SK-N-MC (cell line): Measurements from ENCODE around the gene EPB41L4B.

Source experiments
- DNase-seq: peaks from one replicate; pipeline ENCODE4 v3.0.0-alpha.2; 2011; ENCODE audit warnings: low read depth, low spot score
- H3K27ac ChIP-seq: fragments of 200-600 bp; sonication (generic); 2 replicates; pipeline ENCODE4 v1.5.1; 2016; ENCODE audit warnings: mixed run types
- H3K36me3 ChIP-seq: fragments of 200-600 bp; sonication (generic); 2 replicates; pipeline ENCODE4 v1.6.1; 2017; ENCODE audit warnings: antibody characterized with exemption, low read length, mixed read lengths; ENCODE audit not compliant: insufficient read depth
- H3K4me3 ChIP-seq: fragments of 200-600 bp; sonication (generic); 2 replicates; pipeline ENCODE4 v1.5.1; 2016
- H3K9ac ChIP-seq: fragments of 200-600 bp; sonication (generic); 2 replicates; pipeline ENCODE4 v1.8.0; 2017; ENCODE audit warnings: mixed run types, mixed read lengths; ENCODE audit not compliant: insufficient read length
- H3K9me3 ChIP-seq: fragments of 200-600 bp; sonication (generic); 2 replicates; pipeline ENCODE4 v1.6.1; 2017; ENCODE audit warnings: low read depth, mild to moderate bottlenecking, antibody characterized with exemption, low read length, moderate library complexity, mixed read lengths
- EZH2 ChIP-seq: fragments of 200-600 bp; sonication (generic); IDR thresholded peaks from one replicate; pipeline ENCODE4 v1.6.1; 2017; ENCODE audit warnings: antibody characterized with exemption
- FOXP2 ChIP-seq: optimal IDR thresholded peaks from 2 replicates; pipeline ENCODE3; 2011; ENCODE audit warnings: mild to moderate bottlenecking, moderate library complexity; ENCODE audit not compliant: insufficient read depth; ENCODE audit errors: extremely low read length, control extremely low read depth
- POLR2AphosphoS5 ChIP-seq: IDR thresholded peaks from 2 replicates; pipeline ENCODE4 v1.6.1; 2012; ENCODE audit warnings: mild to moderate bottlenecking, low read depth, low read length, borderline replicate concordance

EPB41L4B gene

GRCh38 chr9:109270971-109271925, 49.6 kb downstream of the EPB41L4B start:
- H3K9ac ChIP-seq = no peak overlapping the region
- H3K27ac ChIP-seq = no peak overlapping the region
- no peak for DNase-seq
- no peak overlapping the region for H3K4me3 ChIP-seq
- TF ChIP-seq FOXP2 (no peak), POLR2AphosphoS5 (no peak), EZH2 (no peak)
- H3K9me3 ChIP-seq = no peaks in the 10 kb centered on the region
- H3K36me3 ChIP-seq = no peaks in the 10 kb centered on the region

- H3K36me3 ChIP-seq = no peaks in the 10 kb centered on the region
- no peak overlapping the region for H3K4me3 ChIP-seq
- no peak overlapping the region for H3K27ac ChIP-seq
- no peaks in the 10 kb centered on the region for H3K9me3 ChIP-seq
- TF ChIP-seq EZH2 (no peak), POLR2AphosphoS5 (no peak), FOXP2 (no peak)
- DNase-seq = no peak
- H3K9ac ChIP-seq = no peak overlapping the region
These were observed 50.4 kb downstream of the EPB41L4B start for GRCh38 chr9:109270441-109270840.

- no peak for DNase-seq
These were observed 51.0 kb downstream of the EPB41L4B start for GRCh38 chr9:109269839-109270238.

GRCh38 chr9:109269081-109269480, 51.8 kb downstream of the EPB41L4B start:
- TF ChIP-seq EZH2 (no peak), POLR2AphosphoS5 (no peak), FOXP2 (no peak)
- H3K27ac ChIP-seq = no peak overlapping the region
- H3K36me3 ChIP-seq = no peaks in the 10 kb centered on the region
- DNase-seq = no peak
- H3K4me3 ChIP-seq = no peak overlapping the region
- no peaks in the 10 kb centered on the region for H3K9me3 ChIP-seq
- H3K9ac ChIP-seq = no peak overlapping the region

More at GRCh38 chr9:109269839-109270238, 51.0 kb downstream of the EPB41L4B start:
- Histone ChIP-seq H3K36me3 (no peaks in the 10 kb centered on the region), H3K4me3 (no peak overlapping the region), H3K27ac (no peak overlapping the region), H3K9me3 (no peaks in the 10 kb centered on the region), H3K9ac (no peak overlapping the region)
- no peak for TF ChIP-seq POLR2AphosphoS5

- H3K9me3 ChIP-seq = no peaks in the 10 kb centered on the region
- H3K4me3 ChIP-seq = no peak overlapping the region
- H3K27ac ChIP-seq = no peak overlapping the region
- no peak for TF ChIP-seq POLR2AphosphoS5
- TF ChIP-seq FOXP2 = no peak
- TF ChIP-seq EZH2 = no peak
- DNase-seq = no peak
- H3K36me3 ChIP-seq = no peaks in the 10 kb centered on the region
- H3K9ac ChIP-seq = no peak overlapping the region
These were observed 53.3 kb downstream of the EPB41L4B start for GRCh38 chr9:109267555-109267954.

- no peak for TF ChIP-seq FOXP2
- TF ChIP-seq EZH2 = no peak
- no peak for TF ChIP-seq POLR2AphosphoS5
- Histone ChIP-seq H3K9me3 (no peaks in the 10 kb centered on the region), H3K9ac (no peak overlapping the region), H3K36me3 (no peaks in the 10 kb centered on the region), H3K27ac (no peak overlapping the region), H3K4me3 (no peak overlapping the region)
- no peak for DNase-seq
These were observed 55.8 kb downstream of the EPB41L4B start for GRCh38 chr9:109264877-109265587.

GRCh38 chr9:109263358-109263757, 57.5 kb downstream of the EPB41L4B start:
- Histone ChIP-seq H3K27ac (no peak overlapping the region), H3K9ac (no peak overlapping the region), H3K4me3 (no peak overlapping the region), H3K36me3 (no peaks in the 10 kb centered on the region), H3K9me3 (no peaks in the 10 kb centered on the region)
- TF ChIP-seq EZH2 = no peak
- no peak for TF ChIP-seq FOXP2
- no peak for TF ChIP-seq POLR2AphosphoS5
- DNase-seq = no peak

- no peaks in the 10 kb centered on the region for H3K36me3 ChIP-seq
- H3K9me3 ChIP-seq = no peaks in the 10 kb centered on the region
- DNase-seq = no peak
- no peak overlapping the region for H3K9ac ChIP-seq
- TF ChIP-seq FOXP2 (no peak), EZH2 (no peak), POLR2AphosphoS5 (no peak)
- H3K4me3 ChIP-seq = no peak overlapping the region
- no peak overlapping the region for H3K27ac ChIP-seq
These were observed 62.2 kb downstream of the EPB41L4B start for GRCh38 chr9:109258481-109259302.
